Measurements from ENCODE around the gene C19orf85.
"Not testable (repeated sequence)": the region's sequence is repeated elsewhere in the genome, so short reads cannot be mapped to it uniquely, and the experiment has no call there.

Gene C19orf85

DNA sequence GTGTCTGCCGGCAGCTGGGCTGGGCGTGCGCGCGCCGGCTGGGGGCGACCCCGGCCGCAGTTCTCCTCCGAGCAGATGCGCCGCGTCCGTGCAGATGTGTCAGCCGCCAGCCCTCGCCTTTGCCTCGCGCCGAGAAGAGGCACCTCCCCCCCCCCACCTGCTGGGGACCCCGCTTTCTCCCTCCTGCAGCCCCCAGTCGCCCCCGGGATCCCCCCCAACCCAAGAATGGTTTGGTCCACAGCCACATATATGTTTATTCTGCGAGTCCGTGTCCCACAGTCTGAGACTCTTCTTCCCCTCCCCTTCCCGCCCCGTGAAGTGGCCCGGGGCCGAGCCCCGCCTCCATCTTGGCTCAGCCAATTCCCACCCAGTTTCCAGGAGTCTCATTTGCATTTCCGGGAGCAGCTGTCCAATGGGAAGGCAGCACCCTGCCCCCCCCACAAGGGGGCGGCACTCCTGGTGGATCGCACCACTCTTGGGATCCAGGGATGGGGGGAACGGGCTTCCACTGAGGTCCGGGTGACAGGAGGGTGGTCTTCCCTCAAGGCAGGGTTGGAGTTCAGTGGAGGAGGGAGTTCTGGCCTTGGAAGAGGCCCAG, 11.7 kb downstream of the C19orf85 start:
- Histone ChIP-seq H3K27me3 (ENCODE audit: insufficient read depth, poor library complexity, severe bottlenecking) (peaks cover 9% of the 10 kb centered on the region), H3K4me3 (replicated peaks; ENCODE audit: insufficient read depth, low read length) (no peak overlapping the region), H3K27ac (replicated peaks) (no peak overlapping the region)
- DNase-seq (ENCODE audit: low read depth in 1 of 2, low spot score in 1 of 2), result no peak
- TF ChIP-seq GABPA (IDR thresholded peaks at IDR 0.05; ENCODE audit: low read depth) (no peak), SPI1 (IDR thresholded peaks at IDR 0.05; ENCODE audit: borderline replicate concordance, low read depth) (no peak), POLR2AphosphoS5 (IDR thresholded peaks at IDR 0.05; ENCODE audit: low read depth) (no peak)
- TF ChIP-seq, protein P1, sequence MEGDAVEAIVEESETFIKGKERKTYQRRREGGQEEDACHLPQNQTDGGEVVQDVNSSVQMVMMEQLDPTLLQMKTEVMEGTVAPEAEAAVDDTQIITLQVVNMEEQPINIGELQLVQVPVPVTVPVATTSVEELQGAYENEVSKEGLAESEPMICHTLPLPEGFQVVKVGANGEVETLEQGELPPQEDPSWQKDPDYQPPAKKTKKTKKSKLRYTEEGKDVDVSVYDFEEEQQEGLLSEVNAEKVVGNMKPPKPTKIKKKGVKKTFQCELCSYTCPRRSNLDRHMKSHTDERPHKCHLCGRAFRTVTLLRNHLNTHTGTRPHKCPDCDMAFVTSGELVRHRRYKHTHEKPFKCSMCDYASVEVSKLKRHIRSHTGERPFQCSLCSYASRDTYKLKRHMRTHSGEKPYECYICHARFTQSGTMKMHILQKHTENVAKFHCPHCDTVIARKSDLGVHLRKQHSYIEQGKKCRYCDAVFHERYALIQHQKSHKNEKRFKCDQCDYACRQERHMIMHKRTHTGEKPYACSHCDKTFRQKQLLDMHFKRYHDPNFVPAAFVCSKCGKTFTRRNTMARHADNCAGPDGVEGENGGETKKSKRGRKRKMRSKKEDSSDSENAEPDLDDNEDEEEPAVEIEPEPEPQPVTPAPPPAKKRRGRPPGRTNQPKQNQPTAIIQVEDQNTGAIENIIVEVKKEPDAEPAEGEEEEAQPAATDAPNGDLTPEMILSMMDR (IDR thresholded peaks at IDR 0.05; ENCODE audit: insufficient read depth, low read length), result no peak
- TF ChIP-seq, protein P2, sequence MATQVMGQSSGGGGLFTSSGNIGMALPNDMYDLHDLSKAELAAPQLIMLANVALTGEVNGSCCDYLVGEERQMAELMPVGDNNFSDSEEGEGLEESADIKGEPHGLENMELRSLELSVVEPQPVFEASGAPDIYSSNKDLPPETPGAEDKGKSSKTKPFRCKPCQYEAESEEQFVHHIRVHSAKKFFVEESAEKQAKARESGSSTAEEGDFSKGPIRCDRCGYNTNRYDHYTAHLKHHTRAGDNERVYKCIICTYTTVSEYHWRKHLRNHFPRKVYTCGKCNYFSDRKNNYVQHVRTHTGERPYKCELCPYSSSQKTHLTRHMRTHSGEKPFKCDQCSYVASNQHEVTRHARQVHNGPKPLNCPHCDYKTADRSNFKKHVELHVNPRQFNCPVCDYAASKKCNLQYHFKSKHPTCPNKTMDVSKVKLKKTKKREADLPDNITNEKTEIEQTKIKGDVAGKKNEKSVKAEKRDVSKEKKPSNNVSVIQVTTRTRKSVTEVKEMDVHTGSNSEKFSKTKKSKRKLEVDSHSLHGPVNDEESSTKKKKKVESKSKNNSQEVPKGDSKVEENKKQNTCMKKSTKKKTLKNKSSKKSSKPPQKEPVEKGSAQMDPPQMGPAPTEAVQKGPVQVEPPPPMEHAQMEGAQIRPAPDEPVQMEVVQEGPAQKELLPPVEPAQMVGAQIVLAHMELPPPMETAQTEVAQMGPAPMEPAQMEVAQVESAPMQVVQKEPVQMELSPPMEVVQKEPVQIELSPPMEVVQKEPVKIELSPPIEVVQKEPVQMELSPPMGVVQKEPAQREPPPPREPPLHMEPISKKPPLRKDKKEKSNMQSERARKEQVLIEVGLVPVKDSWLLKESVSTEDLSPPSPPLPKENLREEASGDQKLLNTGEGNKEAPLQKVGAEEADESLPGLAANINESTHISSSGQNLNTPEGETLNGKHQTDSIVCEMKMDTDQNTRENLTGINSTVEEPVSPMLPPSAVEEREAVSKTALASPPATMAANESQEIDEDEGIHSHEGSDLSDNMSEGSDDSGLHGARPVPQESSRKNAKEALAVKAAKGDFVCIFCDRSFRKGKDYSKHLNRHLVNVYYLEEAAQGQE (IDR thresholded peaks at IDR 0.05; ENCODE audit: insufficient replicate concordance, low read depth), result no peak

DNA sequence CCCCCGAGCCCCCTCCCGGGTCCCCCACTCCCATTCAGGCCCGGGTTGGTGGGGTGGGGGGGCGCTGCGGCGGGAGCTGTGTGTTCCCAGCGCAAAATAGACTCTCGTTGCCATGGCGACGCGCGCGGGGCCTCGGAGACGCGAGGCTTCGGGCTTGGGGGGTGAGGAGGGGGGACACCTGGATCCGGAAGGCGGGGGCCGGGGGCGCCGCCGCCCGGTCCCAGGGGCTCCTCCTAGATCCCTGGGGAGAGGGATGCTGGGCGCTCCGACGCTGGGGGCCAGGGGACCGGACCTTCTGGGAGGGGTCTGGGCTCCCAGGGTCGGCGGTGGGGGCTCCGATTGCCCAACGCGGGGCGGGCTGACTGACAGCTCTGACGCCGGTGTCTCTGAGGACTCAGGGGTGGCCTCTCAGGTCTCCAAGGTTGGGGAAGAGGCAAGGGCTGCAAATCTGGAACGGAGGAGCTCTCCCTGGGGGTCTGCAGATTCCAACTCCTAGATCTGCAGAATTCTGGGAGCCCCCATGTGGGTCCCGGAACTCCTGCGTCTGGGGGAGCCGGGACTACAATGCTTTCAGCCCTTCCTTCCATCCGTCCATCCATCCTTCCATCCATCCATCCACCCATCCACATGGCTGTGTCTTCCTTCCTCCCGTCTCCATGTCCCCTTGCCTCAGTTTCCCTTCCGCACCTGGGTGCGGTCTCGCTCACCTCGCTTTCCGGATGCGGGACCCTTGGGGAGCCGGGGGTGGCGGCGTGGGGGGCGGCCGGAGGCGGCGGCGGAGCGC, 12.4 kb downstream of the C19orf85 start:
- TF ChIP-seq GABPA (IDR thresholded peaks at IDR 0.05; ENCODE audit: low read depth), result no peak
- TF ChIP-seq POLR2AphosphoS5 (IDR thresholded peaks at IDR 0.05; ENCODE audit: low read depth), result 0 out of 2 replicates have a peak, but pooled peaks have one; percentile 12
- peaks cover 9% of the 10 kb centered on the region for H3K27me3 ChIP-seq (ENCODE audit: insufficient read depth, poor library complexity, severe bottlenecking)
- no peak for DNase-seq (ENCODE audit: low read depth in 1 of 2, low spot score in 1 of 2)
- H3K27ac ChIP-seq (replicated peaks), result no peak overlapping the region
- no peak overlapping the region for H3K4me3 ChIP-seq (replicated peaks; ENCODE audit: insufficient read depth, low read length)

- Histone ChIP-seq H3K27me3 (ENCODE audit: insufficient read depth, poor library complexity, severe bottlenecking) (peaks cover 9% of the 10 kb centered on the region), H3K4me3 (replicated peaks; ENCODE audit: insufficient read depth, low read length) (no peak overlapping the region), H3K27ac (replicated peaks) (no peak overlapping the region)
- DNase-seq (ENCODE audit: low read depth in 1 of 2, low spot score in 1 of 2), result no peak
- TF ChIP-seq, protein P1 (IDR thresholded peaks at IDR 0.05; ENCODE audit: insufficient read depth, low read length), result no peak
- TF ChIP-seq, protein P2 (IDR thresholded peaks at IDR 0.05; ENCODE audit: insufficient replicate concordance, low read depth), result no peak
- TF ChIP-seq SPI1 (IDR thresholded peaks at IDR 0.05; ENCODE audit: borderline replicate concordance, low read depth), result no peak
- TF ChIP-seq POLR2AphosphoS5 (IDR thresholded peaks at IDR 0.05; ENCODE audit: low read depth), result no peak
- TF ChIP-seq GABPA (IDR thresholded peaks at IDR 0.05; ENCODE audit: low read depth), result no peak
These were observed 13.2 kb downstream of the C19orf85 start for GRCh38 chr19:55451163-55451964.

- TF ChIP-seq GABPA (IDR thresholded peaks at IDR 0.05; ENCODE audit: low read depth), result no peak
- TF ChIP-seq, protein P2 (IDR thresholded peaks at IDR 0.05; ENCODE audit: insufficient replicate concordance, low read depth), result no peak
- Histone ChIP-seq H3K27ac (replicated peaks) (no peak overlapping the region), H3K4me3 (replicated peaks; ENCODE audit: insufficient read depth, low read length) (no peak overlapping the region), H3K27me3 (ENCODE audit: insufficient read depth, poor library complexity, severe bottlenecking) (peaks cover 14% of the 10 kb centered on the region)
- no peak for DNase-seq (ENCODE audit: low read depth in 1 of 2, low spot score in 1 of 2)
These were observed 15.1 kb downstream of the C19orf85 start for GRCh38 chr19:55449469-55449868.

DNA sequence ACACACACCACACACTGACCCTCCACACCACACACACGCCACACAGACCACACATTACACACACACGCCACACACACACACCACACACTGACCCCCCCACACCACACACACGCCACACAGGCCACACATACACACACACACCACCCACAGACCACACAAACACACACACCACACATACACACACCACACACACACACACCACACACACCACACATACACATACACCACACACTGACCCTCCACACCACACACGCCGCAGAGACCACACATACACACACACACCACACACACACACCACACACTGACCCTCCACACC, 16.4 kb downstream of the C19orf85 start:
- H3K27ac ChIP-seq (replicated peaks); DNase-seq (ENCODE audit: low read depth in 1 of 2, low spot score in 1 of 2); H3K4me3 ChIP-seq (replicated peaks; ENCODE audit: insufficient read depth, low read length): not testable (repeated sequence)
- peaks cover 24% of the 10 kb centered on the region for H3K27me3 ChIP-seq (ENCODE audit: insufficient read depth, poor library complexity, severe bottlenecking)
